ENCODE data around the gene SLC35E3. TPM values are rescaled to one million over a fixed set of nuclear protein-coding genes. Genes with fewer than 3 reads are reported as not detected.

SLC35E3 gene
- total and polyA plus RNA-seq, 4 donors, result 1.1 to 14.3 (median 7.7) TPM

- DNase-seq (no peak), ATAC-seq (ENCODE audit: low FRiP score) (no peak)
- intact Hi-C loops (cut with DNase I), result no loop called here
- Histone ChIP-seq H3K36me3 (ENCODE audit: control insufficient read depth in 1 of 2, insufficient read depth in 2 of 2, low read length in 1 of 2) (peaks cover 0 to 12% of the 10 kb centered on the region in 2 donors), H3K4me1 (ENCODE audit: control insufficient read depth in 1 of 2, insufficient read depth in 2 of 2, low read length in 2 of 2) (no peaks in the 10 kb centered on the region), H3K4me3 (ENCODE audit: low read length in 2 of 2) (no peak overlapping the region), H3K27ac (ENCODE audit: low read depth in 1 of 2, low read length in 2 of 2) (no peak overlapping the region), H3K9me3 (ENCODE audit: control insufficient read depth, low read length) (no peaks in the 10 kb centered on the region), H3K27me3 (ENCODE audit: control insufficient read depth in 1 of 2, insufficient read depth in 2 of 2, low read length in 1 of 2) (no peaks in the 10 kb centered on the region)
- WGBS, 2 donors, result 91 to 92% methylated on average over 6 of the region's 6 CpGs
These were observed 75.6 kb downstream of the SLC35E3 start for GRCh38 chr12:68821357-68822188.

GRCh38 chr12:68823696-68824095, 77.7 kb downstream of the SLC35E3 start:
- ATAC-seq (ENCODE audit: low FRiP score) (no peak), DNase-seq (no peak)
- peaks cover 0 to 13% of the 10 kb centered on the region in 2 donors for H3K36me3 ChIP-seq (ENCODE audit: control insufficient read depth in 1 of 2, insufficient read depth in 2 of 2, low read length in 1 of 2)
- H3K9me3 ChIP-seq (ENCODE audit: control insufficient read depth, low read length), result no peaks in the 10 kb centered on the region
- H3K4me1 ChIP-seq (ENCODE audit: control insufficient read depth in 1 of 2, insufficient read depth in 2 of 2, low read length in 2 of 2), result no peaks in the 10 kb centered on the region
- no peak overlapping the region for H3K27ac ChIP-seq (ENCODE audit: low read depth in 1 of 2, low read length in 2 of 2)
- no peak overlapping the region for H3K4me3 ChIP-seq (ENCODE audit: low read length in 2 of 2)
- 86 to 90% methylated on average over 3 of the region's 3 CpGs for WGBS, 2 donors
- intact Hi-C loops (cut with DNase I), result no loop called here
- no peaks in the 10 kb centered on the region for H3K27me3 ChIP-seq (ENCODE audit: control insufficient read depth in 1 of 2, insufficient read depth in 2 of 2, low read length in 1 of 2)

- ATAC-seq (ENCODE audit: low FRiP score), result no peak
- Histone ChIP-seq H3K27me3 (ENCODE audit: control insufficient read depth in 1 of 2, insufficient read depth in 2 of 2, low read length in 1 of 2) (no peaks in the 10 kb centered on the region), H3K36me3 (ENCODE audit: control insufficient read depth in 1 of 2, insufficient read depth in 2 of 2, low read length in 1 of 2) (peaks cover 0 to 14% of the 10 kb centered on the region in 2 donors), H3K4me1 (ENCODE audit: control insufficient read depth in 1 of 2, insufficient read depth in 2 of 2, low read length in 2 of 2) (no peaks in the 10 kb centered on the region), H3K27ac (ENCODE audit: low read depth in 1 of 2, low read length in 2 of 2) (no peak overlapping the region), H3K9me3 (ENCODE audit: control insufficient read depth, low read length) (no peaks in the 10 kb centered on the region), H3K4me3 (ENCODE audit: low read length in 2 of 2) (no peak overlapping the region)
- intact Hi-C loops (cut with DNase I), result no loop called here
- WGBS, 2 donors, result 96 to 97% methylated on average over 5 of the region's 5 CpGs
- no peak for DNase-seq
These were observed 78.2 kb downstream of the SLC35E3 start for GRCh38 chr12:68824131-68824530.

- H3K27me3 ChIP-seq (ENCODE audit: control insufficient read depth in 1 of 2, insufficient read depth in 2 of 2, low read length in 1 of 2), result no peaks in the 10 kb centered on the region
- no peak overlapping the region for H3K27ac ChIP-seq (ENCODE audit: low read depth in 1 of 2, low read length in 2 of 2)
- intact Hi-C loops (cut with DNase I), result no loop called here
- WGBS, 2 donors, result 96% methylated on average over 16 of the region's 16 CpGs
- DNase-seq, result no peak
- no peaks in the 10 kb centered on the region for H3K9me3 ChIP-seq (ENCODE audit: control insufficient read depth, low read length)
- H3K36me3 ChIP-seq (ENCODE audit: control insufficient read depth in 1 of 2, insufficient read depth in 2 of 2, low read length in 1 of 2), result peaks cover 0 to 14% of the 10 kb centered on the region in 2 donors
- no peak overlapping the region for H3K4me3 ChIP-seq (ENCODE audit: low read length in 2 of 2)
- no peak for ATAC-seq (ENCODE audit: low FRiP score)
- H3K4me1 ChIP-seq (ENCODE audit: control insufficient read depth in 1 of 2, insufficient read depth in 2 of 2, low read length in 2 of 2), result no peaks in the 10 kb centered on the region
These were observed 78.7 kb downstream of the SLC35E3 start for GRCh38 chr12:68824597-68825250.

GRCh38 chr12:68825569-68826217, 79.7 kb downstream of the SLC35E3 start:
- no peaks in the 10 kb centered on the region for H3K4me1 ChIP-seq (ENCODE audit: control insufficient read depth in 1 of 2, insufficient read depth in 2 of 2, low read length in 2 of 2)
- H3K36me3 ChIP-seq (ENCODE audit: control insufficient read depth in 1 of 2, insufficient read depth in 2 of 2, low read length in 1 of 2), result peaks cover 0 to 14% of the 10 kb centered on the region in 2 donors
- H3K4me3 ChIP-seq (ENCODE audit: low read length in 2 of 2), result no peak overlapping the region
- no peaks in the 10 kb centered on the region for H3K9me3 ChIP-seq (ENCODE audit: control insufficient read depth, low read length)
- H3K27me3 ChIP-seq (ENCODE audit: control insufficient read depth in 1 of 2, insufficient read depth in 2 of 2, low read length in 1 of 2), result no peaks in the 10 kb centered on the region
- DNase-seq (no peak), ATAC-seq (ENCODE audit: low FRiP score) (no peak)
- 89 to 91% methylated on average over 11 of the region's 11 CpGs for WGBS, 2 donors
- intact Hi-C loops (cut with DNase I), result no loop called here
- H3K27ac ChIP-seq (ENCODE audit: low read depth in 1 of 2, low read length in 2 of 2), result no peak overlapping the region

GRCh38 chr12:68827895-68828671, 82.1 kb downstream of the SLC35E3 start:
- no peak for DNase-seq
- peaks cover 7 to 8% of the 10 kb centered on the region in 2 donors for H3K36me3 ChIP-seq (ENCODE audit: control insufficient read depth in 1 of 2, insufficient read depth in 2 of 2, low read length in 1 of 2)
- 82% methylated on average over 5 of the region's 5 CpGs for WGBS, 2 donors

GRCh38 chr12:68828672-68829068, 82.7 kb downstream of the SLC35E3 start:
- Histone ChIP-seq H3K4me1 (ENCODE audit: control insufficient read depth in 1 of 2, insufficient read depth in 2 of 2, low read length in 2 of 2) (no peaks in the 10 kb centered on the region), H3K4me3 (ENCODE audit: low read length in 2 of 2) (no peak overlapping the region), H3K36me3 (ENCODE audit: control insufficient read depth in 1 of 2, insufficient read depth in 2 of 2, low read length in 1 of 2) (peaks cover 9% of the 10 kb centered on the region in 2 donors), H3K9me3 (ENCODE audit: control insufficient read depth, low read length) (no peaks in the 10 kb centered on the region), H3K27me3 (ENCODE audit: control insufficient read depth in 1 of 2, insufficient read depth in 2 of 2, low read length in 1 of 2) (no peaks in the 10 kb centered on the region), H3K27ac (ENCODE audit: low read depth in 1 of 2, low read length in 2 of 2) (no peak overlapping the region)
- WGBS, 2 donors, result 88 to 89% methylated on average over 7 of the region's 7 CpGs
- DNase-seq (no peak), ATAC-seq (ENCODE audit: low FRiP score) (no peak)
- intact Hi-C loops (cut with DNase I), result no loop called here

More at GRCh38 chr12:68827895-68828671, 82.1 kb downstream of the SLC35E3 start:
- ATAC-seq (ENCODE audit: low FRiP score), result no peak
- intact Hi-C loops (cut with DNase I), result no loop called here
- Histone ChIP-seq H3K9me3 (ENCODE audit: control insufficient read depth, low read length) (no peaks in the 10 kb centered on the region), H3K4me1 (ENCODE audit: control insufficient read depth in 1 of 2, insufficient read depth in 2 of 2, low read length in 2 of 2) (no peaks in the 10 kb centered on the region), H3K27me3 (ENCODE audit: control insufficient read depth in 1 of 2, insufficient read depth in 2 of 2, low read length in 1 of 2) (no peaks in the 10 kb centered on the region), H3K4me3 (ENCODE audit: low read length in 2 of 2) (no peak overlapping the region), H3K27ac (ENCODE audit: low read depth in 1 of 2, low read length in 2 of 2) (no peak overlapping the region)
